GM18861 (cell line): Measurements from ENCODE around the gene ZNF30.
"Not testable (repeated sequence)": the region's sequence is repeated elsewhere in the genome, so short reads cannot be mapped to it uniquely, and the experiment has no call there.

ENCODE experiments used
- ATAC-seq: cut with Tn5 transposase; IDR thresholded peaks from one replicate; pipeline ENCODE4 v1.9.1; 2021; ENCODE audit not compliant: unreplicated experiment

The ZNF30 gene

DNA sequence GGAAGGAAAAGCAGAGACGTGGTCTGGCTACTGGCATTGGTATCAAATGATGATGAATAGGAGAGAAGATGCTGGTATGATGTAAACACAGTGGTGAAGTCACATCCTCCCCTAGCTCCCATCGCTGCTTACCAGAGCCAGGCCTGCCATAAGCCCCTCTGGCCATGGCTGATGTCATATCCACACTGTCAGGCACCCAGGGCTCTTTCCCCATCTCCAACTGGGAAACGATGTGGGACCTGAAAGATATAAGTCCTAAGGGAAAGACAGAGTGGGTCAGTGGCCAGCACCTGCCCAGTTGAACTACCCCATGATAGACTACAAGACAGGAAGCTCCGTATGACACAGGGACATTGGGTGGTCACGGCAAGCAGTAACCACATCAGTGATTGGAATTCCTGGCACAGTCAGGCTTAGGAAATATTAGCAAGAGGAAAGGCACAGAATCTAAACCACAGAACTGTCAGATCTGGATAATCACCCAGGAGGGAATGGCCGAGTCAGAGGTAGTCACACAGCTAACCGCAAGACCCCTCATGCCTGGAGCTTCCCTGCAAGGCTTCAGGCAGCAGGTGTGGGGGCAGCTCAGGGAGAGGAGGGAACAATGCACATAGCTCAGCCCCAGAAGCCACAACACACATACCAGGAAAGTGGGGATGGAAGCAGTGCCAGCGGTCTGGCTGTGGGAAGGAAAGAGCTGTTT, 33.6 kb downstream of the ZNF30 start:
- ATAC-seq: no peak

DNA sequence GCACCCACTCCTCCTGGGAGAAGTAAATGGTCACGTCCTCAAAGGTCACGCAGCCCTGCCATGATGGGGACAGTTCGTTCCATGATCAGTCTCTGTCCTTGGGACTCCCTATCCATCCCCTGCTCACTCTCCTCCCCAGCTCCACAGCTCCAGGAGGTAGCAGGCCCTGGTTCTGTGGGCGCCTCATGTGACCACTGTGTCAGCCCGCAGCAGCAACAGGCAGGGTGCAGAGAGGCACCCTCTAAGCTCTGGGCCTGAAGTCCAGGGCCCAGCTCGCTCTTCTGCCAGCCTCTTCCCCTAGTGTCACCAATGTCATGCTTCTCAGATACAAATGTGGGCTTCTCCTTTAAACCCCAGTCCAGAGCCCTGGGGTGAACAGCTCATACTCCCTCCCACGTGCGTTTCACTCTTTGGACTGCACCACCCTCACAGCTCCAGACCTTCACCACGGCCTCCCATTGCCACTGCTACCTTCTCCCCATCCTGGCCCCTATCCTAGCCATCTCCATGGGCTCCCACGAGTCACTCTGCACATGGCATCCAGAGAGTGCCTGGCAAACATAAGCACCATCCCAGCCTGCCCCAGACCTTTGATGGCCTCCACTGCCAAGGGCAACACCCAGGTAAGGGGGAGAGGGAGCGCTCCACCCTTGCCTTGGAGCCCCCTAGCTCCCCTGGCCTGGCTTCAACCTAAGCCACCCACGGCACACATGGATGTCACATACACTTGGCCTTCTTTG, 34.4 kb downstream of the ZNF30 start:
- ATAC-seq: no peak

DNA sequence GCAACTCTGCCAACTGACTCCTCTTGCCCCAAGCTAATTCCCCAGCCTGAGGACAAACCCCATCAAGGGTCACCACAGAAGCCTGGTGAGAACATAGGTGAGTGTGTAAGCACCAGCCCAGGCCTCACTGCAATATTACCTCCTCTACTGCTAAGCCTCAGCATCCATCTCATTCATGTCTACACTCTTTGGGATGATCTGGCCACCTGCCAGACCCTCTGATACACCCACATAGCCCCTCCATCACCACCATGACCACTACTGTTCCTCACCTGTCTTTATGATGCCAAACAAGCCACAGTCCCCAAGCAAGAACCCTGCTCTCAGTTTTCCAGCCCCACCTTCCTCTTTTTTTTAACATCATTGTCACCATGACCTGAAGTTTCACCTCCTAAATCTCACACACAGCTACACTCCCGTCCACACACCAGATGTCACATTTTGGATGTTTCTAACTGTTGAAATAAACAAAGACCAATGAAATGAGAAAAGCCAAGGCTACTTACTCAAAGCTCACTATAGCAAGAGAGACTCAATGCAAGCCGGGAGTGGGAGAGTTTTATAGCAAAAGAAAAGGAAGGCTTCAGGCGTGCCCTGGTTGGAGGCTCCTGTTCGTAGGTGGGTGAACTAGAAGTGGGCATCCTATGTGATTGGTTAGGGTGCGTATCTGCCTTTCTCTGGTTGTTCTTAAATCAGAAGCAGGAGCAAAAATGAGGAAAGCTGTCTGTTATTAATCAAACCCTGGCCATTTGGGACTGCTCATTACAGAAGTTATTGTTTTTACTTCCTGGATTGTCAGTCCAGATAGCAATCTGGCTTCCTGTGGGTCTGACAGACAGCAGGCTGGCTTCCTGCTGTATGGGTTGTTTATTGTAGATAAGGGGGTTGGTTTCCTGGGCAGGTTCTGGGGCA, 35.3 kb downstream of the ZNF30 start:
- no peak for ATAC-seq

DNA sequence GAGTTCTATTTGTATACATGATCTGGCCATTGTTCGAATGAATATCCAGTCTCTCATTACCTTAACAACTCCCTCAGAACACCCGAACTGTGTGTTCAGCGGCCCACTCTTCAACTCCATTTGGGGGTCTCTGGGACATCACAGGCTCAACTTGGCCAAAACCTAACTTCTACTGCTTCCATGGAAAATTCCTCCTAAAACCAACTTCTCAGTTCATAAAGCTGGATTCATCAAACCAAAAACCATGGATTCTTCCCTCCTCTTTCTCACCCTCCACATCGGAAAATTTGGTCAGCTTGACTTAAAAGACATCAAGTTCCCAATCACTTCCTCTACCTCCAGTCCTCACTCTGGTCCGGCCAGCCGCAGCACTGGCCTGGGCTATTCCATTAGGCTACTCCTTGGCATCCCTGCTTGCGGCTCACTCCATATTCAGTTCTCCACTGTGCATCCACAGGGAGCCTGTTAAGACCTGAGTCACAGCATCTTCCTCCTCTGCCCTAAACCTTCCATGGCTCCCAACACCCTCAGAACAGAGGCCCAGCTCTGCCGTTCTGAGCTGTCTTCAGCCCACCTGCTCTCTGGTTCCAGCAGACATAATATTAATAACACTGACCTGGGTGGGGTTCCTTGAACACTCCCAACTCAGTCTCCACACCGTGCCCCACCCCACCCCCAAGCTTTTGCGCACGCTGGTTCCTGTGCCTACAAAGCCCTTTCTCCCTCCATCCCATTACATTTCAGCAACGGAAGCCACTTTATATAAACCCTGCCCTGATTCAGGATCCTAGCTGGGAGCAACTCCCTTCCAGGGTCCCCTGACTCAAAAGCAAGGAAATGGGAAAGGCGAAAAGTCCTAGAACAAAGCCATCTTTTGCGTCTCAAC, 36.2 kb downstream of the ZNF30 start:
- no peak for ATAC-seq

DNA sequence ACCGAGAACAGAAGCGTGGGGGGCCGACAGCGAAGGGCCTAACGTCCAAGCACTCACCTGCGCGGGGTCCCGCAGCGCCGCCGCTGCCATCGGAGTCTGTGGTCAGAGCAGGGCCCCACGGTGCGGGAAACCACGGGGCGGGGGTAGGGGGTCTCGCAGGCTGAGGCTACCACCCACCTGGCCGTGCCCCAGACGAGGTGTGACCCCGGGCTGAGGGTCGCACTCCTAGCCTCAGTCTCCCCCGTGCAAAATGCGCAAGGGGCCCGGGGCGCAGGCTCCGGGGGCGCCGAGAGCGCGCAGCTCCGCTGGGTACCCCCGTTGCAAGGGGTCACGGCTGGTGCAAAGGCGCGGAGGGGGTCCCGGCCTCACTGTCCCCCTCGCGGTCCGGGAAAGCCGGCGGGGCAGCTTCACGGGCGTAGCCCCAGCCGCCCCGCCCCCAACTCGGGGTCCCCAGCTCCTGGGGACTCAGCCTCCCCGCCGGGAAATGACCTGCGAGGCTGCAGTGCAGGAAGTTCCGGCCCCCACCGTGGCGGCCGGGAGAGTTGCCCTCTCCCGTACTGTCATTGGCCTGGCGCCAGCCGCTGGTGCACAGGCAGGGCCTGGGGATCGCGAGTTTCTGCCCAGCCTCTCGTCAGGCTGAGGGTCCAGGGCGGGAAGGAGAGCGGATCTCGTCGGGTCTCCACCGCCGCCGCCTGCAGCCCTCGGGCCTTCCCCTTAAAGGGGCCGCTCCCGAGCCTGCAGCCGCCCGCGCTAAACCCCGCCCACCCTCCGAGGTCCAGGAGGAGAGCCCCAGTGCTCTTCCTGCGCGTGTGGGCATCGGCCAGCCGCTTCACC, 37.1 kb downstream of the ZNF30 start, which contains the start of gene ZNF792:
TSS of gene ZNF792 (minus strand) at position 657 of the 834 bp plus-strand sequence. CDS start at position 90, 567 bp downstream.
- no peak for ATAC-seq

DNA sequence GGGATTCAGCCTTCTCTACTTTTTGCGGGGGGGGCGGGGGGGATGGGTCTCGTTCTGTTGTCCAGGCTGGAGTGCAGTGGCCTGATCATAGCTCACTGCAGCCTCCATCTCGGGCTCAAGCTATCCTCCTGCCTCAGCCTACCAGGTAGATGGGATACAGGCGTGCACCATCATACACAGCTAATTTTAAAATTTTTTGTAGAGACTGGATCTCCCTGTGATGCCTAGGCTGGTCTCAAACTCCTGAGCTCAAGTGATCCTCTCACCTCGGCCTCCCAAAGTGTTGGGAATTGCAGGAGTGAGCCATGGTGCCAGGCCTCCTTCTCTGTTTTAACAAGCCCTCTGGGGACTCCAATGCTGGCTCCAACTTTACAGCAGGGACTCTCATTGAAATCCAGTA, 37.9 kb downstream of the ZNF30 start:
- ATAC-seq: no peak

DNA sequence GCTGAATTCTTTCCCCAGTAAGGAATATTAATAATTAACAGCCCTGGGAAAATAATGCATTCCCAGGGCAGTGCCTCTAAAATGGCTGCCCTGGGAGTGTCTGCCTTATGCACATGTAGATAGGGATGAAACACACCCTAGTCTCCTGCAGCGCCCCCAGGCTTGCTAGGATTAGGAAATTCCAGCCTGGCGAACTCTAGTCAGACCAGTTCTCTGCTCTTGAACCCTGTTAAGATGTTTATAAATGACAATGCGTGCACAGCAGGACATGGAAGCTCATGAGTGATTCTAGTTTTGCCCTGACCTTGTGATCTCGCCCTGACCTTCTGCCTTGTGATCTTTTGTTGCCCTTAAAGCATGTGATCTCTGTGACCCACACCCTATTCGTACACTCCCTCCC, 38.8 kb downstream of the ZNF30 start:
- not testable (repeated sequence) for ATAC-seq

DNA sequence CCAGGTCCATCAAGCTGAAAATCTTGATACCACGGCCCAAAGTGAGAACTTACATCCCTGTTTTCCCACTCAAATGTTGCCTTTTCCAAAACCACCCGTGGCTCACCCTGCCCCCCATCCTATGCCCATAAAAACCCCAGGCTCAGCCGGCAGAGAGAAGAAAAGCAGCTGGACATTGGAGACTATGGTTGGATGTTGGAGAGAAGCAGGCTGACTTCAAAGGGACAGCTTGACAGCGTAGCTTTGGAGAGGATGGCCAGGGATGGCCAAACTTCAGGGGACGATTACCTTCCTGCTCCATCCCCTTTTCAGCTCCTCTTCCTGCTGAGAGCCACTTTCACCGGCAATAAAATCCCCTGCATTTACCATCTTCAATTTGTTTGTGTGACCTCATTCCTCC, 40.8 kb downstream of the ZNF30 start:
- no peak for ATAC-seq

DNA sequence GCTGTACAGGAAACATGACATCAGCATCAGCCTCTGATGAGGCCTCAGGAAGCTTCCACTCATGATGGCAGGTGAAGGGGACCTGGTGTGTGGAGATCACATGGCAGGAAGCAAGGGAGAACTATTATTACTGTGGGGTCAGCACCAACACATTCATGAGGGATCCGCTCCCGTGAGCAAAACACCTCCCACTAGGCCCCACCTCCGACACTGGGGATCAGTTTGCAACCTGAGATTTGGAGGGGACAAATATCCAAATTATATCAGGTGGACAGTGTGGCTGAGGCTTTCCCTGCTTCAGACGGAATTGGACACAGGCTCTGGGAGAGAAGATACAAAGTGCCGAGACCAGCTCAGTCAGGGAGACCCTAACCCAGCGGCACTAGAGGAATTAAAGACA, 43.0 kb downstream of the ZNF30 start:
- no peak for ATAC-seq

DNA sequence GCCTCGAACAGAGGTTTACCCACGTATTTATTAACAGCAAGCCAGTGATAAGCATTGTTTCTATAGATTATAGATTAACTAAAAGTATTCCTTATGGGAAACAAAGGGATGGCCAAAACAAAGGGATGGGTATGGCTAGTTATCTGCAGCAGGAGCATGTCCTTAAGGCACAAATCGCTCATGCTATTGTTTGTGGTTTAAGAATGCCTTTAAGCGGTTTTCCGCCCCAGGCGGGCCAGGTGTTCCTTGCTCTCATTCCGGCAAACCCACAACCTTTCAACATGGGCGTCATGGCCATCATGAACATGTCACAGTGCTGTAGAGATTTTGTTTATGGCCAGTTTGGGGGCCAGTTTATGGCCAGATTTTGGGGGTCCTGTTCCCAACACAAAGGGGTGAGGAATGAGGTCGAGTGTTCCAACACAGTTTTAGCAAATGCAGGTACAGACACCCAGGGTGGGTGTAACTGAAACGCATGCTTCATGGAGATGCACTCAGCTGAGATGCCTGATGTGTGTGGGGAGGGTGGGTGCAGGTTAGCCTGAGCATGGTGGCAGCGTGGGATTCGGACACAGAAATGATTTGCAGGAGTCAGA, 43.6 kb downstream of the ZNF30 start:
- ATAC-seq: not testable (repeated sequence)

DNA sequence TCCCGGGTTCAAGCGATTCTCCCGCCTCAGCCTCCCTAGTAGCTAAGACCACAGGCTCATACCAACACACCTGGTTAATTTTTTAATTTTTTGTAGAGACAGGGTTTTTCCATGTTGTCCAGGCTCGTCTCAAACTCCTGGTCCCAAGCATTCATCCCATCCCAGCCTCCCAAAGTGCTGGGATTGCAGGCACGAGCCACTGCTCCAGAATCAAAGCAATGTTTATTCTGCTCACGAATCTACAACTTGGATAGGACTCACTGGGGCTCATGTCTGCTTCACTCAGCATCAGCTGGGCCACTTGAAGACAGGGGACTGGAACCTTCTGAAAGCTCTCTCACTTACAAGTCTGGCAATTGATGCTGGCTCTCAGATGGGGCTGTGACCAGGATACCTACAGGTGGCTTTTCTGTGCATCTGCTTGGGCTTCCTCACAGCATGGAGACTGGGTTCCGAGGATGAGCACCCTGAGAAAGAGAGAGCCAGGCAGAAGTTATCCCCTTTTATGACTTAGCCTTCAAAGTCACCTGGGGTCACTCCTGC, 45.5 kb downstream of the ZNF30 start:
- no peak for ATAC-seq

DNA sequence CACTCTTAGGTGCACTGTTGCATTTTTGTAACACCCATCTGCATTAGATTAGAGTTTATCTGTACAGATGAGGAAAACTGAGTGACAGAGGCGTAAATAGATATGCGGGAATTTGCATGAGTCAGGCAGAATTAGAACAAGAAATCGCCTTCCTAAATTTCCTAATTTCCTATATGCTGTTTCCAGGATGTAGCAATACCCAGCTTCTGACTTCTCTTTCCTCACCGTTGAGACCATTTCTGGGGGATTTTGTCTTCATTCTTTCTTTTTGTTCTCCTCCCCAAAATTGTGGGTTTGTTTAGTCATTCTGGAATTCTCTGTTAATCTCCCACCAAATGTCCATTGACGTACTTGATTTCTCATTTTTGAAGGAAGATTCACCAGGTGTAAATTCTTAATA, 47.9 kb downstream of the ZNF30 start:
- ATAC-seq: no peak

DNA sequence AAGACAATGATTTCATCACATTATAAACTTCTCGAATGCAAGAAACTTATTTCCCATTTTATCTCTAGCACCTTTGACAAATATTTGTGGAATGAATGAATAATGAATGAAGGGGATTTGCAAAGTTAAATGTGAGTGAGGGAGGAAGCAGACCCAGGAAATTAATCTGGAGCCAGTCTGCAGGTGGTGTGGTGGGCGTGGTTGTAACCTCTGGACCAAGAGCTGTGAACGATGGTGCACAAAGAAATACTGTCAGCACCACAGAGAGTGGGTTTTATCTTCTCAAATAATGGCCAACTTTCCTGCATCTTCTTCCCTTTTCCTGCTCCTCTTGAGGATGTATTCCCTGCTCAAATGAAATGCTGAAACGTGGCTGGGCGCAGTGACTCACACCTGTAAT, 48.4 kb downstream of the ZNF30 start:
- ATAC-seq: no peak

DNA sequence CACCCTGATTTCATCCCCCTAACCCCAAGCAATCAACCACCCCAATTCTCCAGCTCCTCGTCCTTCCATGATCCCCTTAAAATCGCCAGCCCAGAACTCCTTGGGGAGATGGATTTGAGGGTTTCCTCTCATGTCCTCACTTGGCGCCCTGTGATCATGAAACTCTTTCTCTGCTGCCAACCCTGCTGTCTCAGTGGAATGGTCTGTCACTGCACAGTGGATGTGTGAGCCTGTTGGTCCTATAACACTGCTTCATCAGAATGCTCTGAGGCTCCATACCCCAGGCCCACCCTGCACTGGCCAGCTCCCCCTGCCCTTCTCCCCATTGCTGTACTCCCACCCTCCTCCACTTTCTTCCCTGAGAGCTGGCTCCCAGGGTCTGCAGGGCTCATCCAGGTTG, 49.9 kb downstream of the ZNF30 start:
- no peak for ATAC-seq

DNA sequence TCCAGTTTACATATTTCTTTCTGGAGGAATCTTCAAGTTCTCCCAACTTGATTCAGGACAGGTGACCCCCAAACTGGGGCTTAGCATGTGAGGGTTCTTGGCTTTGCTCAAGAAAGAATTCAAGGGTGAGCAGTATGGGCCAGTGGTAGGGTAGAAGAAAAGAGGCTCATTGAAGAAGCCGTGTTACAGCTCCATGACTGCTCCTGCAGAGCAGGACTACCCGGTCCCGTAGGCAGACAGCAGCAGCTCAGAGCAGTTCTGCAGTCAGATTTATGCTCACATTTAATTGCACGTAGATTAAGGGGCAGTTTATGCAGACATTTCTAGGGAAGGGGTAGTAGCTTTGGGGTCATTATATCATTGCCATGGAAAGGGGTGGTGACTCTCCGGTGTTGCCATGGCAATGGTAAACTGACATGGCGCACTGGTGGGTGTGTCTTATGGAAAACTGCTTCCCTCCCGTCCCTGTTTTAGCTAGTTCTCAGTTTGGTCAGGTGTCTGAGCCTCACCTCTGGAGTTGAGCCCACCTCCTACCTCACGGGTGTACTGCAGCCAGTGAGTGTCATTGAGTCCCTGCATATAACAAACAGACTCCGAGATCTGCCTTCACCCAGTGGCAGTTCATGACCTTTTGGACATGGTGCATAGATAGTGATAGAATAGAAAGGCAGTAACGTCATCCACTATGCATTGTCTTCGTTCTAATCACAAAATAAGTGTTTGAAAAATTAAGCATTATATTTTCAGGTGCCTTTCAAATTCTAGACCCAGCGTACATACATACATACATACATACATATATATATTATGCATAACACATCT, 53.3 kb downstream of the ZNF30 start:
- no peak for ATAC-seq

DNA sequence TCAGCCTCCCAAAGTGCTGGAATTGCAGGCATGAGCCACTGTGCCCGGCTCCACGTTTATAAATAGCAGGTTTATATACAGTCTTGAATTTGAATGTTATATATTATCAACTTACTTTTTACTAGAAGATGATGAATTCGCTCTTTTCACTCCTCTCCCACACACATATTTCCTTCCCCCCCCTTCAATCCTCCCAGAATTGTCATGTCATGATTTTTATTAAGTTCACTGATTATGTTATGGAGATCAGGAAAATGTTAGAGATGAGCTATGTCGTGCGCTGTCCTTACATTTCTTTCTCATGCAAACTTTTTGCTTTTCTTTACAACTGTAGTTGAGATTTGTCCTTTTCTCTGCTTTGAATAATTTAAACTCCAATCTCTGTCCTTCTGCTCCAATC, 55.6 kb downstream of the ZNF30 start:
- no peak for ATAC-seq

DNA sequence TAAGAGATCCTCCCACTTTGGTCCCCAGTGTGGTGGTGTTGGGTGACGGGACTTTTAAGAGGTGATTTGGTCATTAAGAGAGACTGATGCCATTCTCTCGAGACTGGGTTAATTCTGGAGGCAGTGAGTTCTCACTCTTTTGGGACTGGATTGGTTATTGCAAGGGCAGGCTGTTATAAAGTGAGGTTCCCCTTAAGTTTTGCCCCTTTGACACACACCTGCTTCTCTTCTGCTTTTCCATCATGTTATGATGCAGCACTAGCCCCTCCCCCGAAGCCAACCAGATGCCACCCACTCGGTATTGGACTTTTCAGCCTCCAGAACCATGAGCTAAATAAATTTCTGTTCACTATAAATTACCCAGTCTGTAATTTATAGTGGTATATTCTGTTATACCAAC, 57.1 kb downstream of the ZNF30 start:
- no peak for ATAC-seq

DNA sequence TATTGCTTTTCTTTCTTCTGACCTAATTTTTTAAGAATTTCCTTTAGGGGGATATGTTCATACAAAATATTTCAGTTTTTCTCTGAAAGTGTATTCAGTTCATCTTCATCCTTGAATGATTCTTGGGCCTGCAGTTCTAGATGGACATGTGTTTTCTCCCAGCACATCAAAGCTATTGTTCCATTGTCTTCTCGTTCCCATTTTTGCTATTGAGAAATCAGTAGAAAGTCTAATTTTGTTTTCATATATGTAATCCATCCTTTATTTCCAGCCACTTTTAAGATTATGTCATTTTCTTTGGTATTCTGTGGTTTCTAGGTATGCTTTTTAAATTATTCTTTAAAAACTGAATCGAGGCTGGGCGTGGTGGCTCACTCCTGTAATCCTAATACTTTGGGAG, 57.6 kb downstream of the ZNF30 start:
- ATAC-seq: no peak
